Keratinocyte (primary cell): Measurements from ENCODE around the gene COL25A1.

Experiments
- EZH2 ChIP-seq: IDR thresholded peaks from one replicate; pipeline ENCODE4 v1.6.1; 2012; ENCODE audit warnings: inconsistent platforms, mild to moderate bottlenecking, low read length, moderate library complexity
- TF ChIP-seq, protein P1 (sequence below), 3 experiments: IDR thresholded peaks in 1 of 3; conservative IDR thresholded peaks in 1 of 3; optimal IDR thresholded peaks in 1 of 3; 2 replicates in 2 of 3; 3 replicates in 1 of 3; pipeline versions ENCODE3 to v1.5.1; 2011; ENCODE audit warnings: low read length in 3 of 3, mild to moderate bottlenecking in 3 of 3, moderate library complexity in 2 of 3, control low read depth in 1 of 3, inconsistent platforms in 1 of 3; ENCODE audit not compliant: insufficient read depth in 2 of 3; ENCODE audit errors: extremely low read depth in 1 of 3

DNA sequence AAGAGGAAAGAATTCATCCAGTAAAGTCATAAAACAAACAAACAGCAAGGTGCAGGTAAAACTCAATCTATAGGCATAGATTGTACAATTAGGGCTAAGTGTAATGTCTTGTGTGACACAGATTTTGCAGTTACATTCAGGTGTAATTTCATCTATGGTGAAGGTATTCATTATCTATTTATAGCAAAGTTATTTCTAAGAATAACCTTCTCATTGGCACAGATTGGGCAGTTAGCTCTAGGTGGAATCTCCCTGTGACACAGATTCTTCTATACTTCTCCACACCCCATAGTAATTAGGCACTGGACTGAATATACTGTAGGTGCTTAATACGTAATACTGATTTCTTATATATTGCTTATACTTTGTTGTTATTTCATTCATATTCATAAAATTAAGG, 66.8 kb downstream of the COL25A1 start:
- TF ChIP-seq, protein P1, sequence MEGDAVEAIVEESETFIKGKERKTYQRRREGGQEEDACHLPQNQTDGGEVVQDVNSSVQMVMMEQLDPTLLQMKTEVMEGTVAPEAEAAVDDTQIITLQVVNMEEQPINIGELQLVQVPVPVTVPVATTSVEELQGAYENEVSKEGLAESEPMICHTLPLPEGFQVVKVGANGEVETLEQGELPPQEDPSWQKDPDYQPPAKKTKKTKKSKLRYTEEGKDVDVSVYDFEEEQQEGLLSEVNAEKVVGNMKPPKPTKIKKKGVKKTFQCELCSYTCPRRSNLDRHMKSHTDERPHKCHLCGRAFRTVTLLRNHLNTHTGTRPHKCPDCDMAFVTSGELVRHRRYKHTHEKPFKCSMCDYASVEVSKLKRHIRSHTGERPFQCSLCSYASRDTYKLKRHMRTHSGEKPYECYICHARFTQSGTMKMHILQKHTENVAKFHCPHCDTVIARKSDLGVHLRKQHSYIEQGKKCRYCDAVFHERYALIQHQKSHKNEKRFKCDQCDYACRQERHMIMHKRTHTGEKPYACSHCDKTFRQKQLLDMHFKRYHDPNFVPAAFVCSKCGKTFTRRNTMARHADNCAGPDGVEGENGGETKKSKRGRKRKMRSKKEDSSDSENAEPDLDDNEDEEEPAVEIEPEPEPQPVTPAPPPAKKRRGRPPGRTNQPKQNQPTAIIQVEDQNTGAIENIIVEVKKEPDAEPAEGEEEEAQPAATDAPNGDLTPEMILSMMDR (optimal IDR thresholded peaks at IDR 0.05 in 1 of 3, IDR thresholded peaks at IDR 0.05 in 1 of 3, conservative IDR thresholded peaks at IDR 0.05 in 1 of 3; ENCODE audit: extremely low read depth in 1 of 3, insufficient read depth in 2 of 3, low read length in 3 of 3) = no peak
- TF ChIP-seq EZH2 = no peak
